Measurements from ENCODE around the gene NCOA7.

The NCOA7 gene

DNA sequence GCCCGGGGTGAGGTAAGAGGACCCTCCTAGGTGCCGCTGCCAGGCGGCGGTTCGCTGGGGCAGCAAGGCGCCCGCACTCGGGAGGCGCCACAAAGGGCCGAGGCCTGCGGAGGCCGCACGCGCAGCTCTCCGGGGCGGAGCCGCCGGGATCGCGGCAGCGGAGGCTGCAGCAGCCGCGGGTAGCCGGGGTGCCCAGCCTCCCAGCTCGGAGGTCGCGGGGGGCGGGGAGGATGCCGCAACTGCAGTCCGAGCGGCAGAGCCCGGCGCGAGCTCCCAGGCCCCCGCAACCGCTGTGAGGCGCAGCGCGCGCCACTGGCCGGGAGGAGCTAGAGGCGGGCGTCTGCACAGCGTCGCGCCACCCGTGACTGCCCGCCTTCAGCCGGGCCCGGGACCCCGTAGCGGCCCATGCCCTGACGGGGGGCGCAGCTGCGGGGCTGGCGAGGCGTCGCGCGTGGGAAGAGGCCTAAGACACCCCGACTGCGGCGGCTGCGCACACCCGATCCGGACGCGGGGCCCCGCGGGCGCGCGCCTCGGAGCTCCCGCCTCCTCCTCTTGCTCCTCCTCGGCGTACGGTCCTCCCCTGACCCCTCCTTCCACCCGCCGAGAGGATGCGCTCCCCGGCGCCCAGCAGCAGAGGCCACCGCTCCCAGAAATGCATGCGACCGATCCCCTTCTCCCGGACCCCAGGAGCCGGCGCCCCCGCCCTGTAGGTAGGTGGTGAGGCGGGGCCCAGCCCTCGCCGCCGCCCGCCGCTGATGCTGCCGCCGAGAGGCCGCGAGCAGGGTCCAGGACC is at the start of gene NCOA7:
TSS of gene NCOA7 (plus strand) at position 603 of the 793 bp plus-strand sequence. CDS start 24,395 bp downstream, outside the sequence.
- peak within 1 kb of the TSS; percentile 84 for H3K4me3 ChIP-seq (ENCODE audit: low read depth, low read length)
- TF ChIP-seq CTCF (IDR thresholded peaks at IDR 0.05; ENCODE audit: low read depth, low read length) = no peak

- TF ChIP-seq CTCF (IDR thresholded peaks at IDR 0.05; ENCODE audit: low read depth, low read length) = no peak
- no peak overlapping the region for H3K4me3 ChIP-seq (ENCODE audit: low read depth, low read length)
Observed at GRCh38 chr6:125741336-125741735, 49.4 kb upstream of the NCOA7 start.

GRCh38 chr6:125742024-125742423 is 48.7 kb upstream of the NCOA7 start:
- TF ChIP-seq CTCF (IDR thresholded peaks at IDR 0.05; ENCODE audit: low read depth, low read length) = no peak
- H3K4me3 ChIP-seq (ENCODE audit: low read depth, low read length) = no peak overlapping the region

- no peak for TF ChIP-seq CTCF (IDR thresholded peaks at IDR 0.05; ENCODE audit: low read depth, low read length)
- no peak overlapping the region for H3K4me3 ChIP-seq (ENCODE audit: low read depth, low read length)
Observed at GRCh38 chr6:125742464-125743120, 48.2 kb upstream of the NCOA7 start.

DNA sequence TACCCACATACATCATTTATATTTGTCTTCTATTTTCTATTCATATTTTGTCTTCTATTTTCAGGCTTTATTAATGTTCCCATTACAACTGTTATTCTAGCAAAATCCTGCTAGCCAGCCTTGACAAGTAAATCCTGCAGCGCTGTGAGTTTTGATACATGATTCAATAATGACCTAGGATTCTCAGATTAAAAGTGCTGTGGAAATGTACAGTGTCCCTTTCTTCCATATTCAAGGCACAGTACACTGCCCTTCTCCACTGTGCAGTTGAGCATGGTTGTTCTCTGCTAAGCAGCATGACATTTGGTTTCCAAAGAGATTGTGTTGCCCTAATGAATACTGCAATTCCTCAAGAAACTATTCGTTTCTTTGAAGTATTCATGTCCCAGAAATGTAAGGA is 47.2 kb upstream of the NCOA7 start:
- TF ChIP-seq CTCF (IDR thresholded peaks at IDR 0.05; ENCODE audit: low read depth, low read length) = no peak
- H3K4me3 ChIP-seq (ENCODE audit: low read depth, low read length) = no peak overlapping the region

DNA sequence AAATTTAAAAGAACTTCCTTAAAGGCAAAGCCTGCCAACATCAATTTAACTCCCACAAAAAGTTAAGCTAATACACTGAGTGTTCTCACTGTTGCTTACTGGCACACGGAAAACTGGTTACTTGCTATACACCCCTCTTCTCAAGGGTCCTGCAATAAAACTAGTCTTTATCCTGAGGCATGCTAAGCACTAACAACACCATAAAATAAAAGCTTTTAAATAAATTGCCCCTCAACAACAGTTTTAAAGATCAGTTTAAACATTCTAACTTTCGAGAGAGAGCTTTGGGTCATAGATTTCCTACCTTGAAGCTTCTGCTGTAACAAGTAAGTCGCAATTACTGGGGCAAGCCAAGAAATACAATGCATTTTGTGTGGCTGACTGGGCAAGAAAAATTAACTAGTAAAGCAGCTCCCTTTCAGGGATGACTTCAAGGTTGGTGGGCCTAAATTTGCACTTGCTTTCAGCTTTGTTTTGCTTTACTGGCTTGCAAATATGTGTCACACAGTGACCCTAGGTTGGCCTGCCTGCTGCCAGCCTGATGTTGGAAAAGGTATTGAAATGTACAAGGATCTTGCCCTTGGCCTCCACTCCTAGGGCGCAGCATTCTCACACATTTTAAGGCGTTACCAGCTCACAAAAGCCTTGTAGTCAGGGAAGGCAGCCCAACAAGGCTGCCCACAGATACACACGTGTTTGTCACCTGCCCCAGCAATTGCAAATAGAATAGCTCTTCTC is 45.3 kb upstream of the NCOA7 start:
- no peak overlapping the region for H3K4me3 ChIP-seq (ENCODE audit: low read depth, low read length)
- no peak for TF ChIP-seq CTCF (IDR thresholded peaks at IDR 0.05; ENCODE audit: low read depth, low read length)

Data from WI38 (cell line).